ENCODE data around the gene PTPN6.
"Not testable (repeated sequence)": the region's sequence is repeated elsewhere in the genome, so short reads cannot be mapped to it uniquely, and the experiment has no call there.

The PTPN6 gene

GRCh38 chr12:6950811-6951540 is at the start of gene PTPN6:
Gene PTPN6 (plus strand): TSS chr12:6951356. CDS start chr12:6951513, 157 bp downstream.
- DNase-seq = peak; percentile 76

DNA sequence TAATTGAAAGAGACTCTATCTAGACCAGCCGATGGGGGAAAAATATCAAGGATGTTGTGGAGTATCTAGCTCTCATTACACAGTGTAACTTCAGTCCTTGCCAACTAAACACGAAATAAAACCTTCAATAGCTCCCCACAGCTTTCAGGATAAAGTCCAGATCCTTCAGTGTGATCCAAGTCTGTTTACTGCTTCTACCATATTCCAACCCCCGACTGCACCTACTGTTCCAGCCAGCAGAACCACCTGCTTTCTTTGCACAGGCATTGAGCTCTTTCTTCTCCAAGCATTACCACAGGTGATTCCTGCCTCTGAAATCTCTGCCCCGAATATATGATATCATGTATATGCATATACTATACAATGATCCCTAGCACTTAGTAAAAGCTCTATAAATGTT is 48.7 kb upstream of the PTPN6 start:
- DNase-seq = no peak

GRCh38 chr12:6903722-6904121 is 47.4 kb upstream of the PTPN6 start:
- no peak for DNase-seq

DNA sequence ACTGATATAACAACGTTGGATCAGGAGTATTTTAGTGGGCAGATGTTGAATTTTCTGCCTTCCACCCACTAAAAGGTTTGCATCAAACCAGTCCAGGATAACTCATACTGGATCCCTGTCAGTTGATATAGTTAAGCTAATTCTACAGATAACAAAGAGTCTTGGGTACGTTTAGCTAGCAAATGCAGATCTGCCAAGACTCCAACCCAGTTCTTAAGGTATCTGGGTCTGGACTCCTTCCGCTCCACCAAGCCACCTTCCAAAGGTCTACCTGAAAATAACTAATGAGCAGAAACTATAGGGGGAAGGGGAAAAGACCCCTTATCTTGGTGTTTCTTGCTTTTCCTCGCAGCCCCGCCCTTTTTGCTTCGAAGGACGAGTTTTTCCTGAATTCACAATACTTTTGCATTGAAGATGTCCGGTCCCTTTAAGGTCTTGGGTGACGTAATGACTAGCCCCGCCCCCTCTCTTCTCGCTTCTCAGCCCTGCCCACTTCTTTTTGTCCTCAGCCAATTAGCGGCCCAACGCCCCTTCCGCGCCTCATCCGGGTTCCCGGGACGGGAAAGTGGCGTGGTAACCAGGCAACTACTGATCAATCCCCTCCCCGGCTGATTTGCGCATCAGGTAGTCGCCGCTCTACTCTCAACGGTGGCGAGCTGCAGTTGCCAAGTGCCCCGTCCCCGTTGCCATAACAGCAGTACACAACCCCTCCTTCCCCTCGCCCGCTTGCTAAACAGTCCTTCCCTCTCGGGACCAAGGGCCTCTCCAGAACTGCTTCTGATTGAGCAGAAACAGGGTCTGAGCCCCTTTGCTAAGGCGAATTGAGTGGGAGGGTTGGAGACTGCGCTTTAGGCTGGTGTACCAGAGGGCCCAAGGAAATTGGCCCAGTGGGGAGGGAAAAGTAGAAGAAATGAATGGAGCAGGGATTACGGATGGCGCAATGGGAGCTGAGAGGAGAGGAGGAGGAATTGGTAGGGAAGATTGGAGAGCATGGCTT is 46.6 kb upstream of the PTPN6 start, which contains the start of gene LRRC23:
Gene LRRC23, plus strand, starts transcription at position 543 of the 997 bp plus-strand sequence. CDS start 812 bp downstream, outside the sequence.
- peak; percentile 97 for DNase-seq

- DNase-seq = no peak
These were observed 45.6 kb upstream of the PTPN6 start for GRCh38 chr12:6905414-6906040.

GRCh38 chr12:6908141-6908540 is 43.0 kb upstream of the PTPN6 start:
- DNase-seq = not testable (repeated sequence)

- DNase-seq = no peak
These were observed 41.6 kb upstream of the PTPN6 start for GRCh38 chr12:6909421-6910145.

DNA sequence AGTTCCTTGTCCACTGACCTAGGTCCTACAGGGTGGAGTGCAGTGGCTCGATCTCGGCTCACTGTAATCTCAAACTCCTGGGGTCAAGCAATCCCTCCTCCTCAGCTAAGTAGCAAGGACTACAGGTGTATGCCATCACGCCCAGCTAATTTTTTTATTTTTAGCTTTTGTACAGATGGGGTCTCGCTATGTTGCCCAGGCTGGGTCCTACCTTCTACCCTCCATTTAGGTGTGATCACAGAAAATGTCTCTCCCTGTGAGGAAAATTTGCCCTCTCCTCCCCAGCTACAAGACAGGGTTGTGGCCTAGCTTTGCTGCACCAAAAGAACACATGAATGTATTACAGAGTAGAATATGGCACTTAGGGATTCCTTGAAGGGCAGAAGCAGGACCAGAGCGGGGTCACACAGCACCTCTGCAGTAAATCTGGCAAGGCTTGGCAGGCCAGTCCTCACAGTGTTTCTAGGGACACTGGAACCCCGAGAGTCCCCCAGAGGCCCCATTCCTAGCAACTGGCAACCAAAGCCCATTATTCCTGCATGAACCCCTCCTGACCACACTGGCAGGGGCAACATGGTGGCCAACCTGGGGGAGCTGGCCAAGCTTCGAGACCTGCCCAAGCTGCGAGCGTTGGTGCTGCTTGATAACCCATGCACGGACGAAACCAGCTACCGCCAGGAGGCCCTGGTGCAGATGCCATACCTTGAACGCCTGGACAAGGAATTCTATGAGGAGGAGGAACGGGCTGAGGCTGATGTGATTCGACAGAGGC is 38.8 kb upstream of the PTPN6 start:
- DNase-seq = no peak

- peak; percentile 65 for DNase-seq
These were observed 36.8 kb upstream of the PTPN6 start, which contains the start of gene ENO2 for GRCh38 chr12:6914246-6914946. Gene ENO2 (plus strand): TSS chr12:6914580. CDS start chr12:6915833, 1,253 bp downstream.

- no peak for DNase-seq
These were observed 36.0 kb upstream of the PTPN6 start for GRCh38 chr12:6914947-6915788.

DNA sequence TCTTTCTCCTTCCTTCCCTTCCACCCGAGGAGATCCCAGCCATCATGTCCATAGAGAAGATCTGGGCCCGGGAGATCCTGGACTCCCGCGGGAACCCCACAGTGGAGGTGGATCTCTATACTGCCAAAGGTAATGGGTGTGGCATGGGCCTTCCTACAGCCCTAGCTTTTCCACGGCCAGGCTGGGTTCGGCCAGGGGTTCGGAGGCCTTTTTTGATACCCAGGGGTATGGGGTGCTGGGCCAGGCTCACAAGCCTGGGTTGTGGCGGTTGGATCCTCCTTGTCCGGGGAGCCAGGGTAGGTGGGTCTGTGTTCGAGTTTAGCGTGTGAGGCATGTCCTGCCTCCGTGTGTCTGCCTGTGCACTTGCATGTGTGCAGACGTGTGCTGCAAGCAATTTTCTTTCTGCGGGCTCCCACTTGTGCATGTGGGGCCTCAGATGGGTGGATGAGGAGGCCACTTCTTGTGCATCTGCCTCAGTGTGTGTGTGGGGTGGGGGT is 35.3 kb upstream of the PTPN6 start:
- DNase-seq = no peak

DNA sequence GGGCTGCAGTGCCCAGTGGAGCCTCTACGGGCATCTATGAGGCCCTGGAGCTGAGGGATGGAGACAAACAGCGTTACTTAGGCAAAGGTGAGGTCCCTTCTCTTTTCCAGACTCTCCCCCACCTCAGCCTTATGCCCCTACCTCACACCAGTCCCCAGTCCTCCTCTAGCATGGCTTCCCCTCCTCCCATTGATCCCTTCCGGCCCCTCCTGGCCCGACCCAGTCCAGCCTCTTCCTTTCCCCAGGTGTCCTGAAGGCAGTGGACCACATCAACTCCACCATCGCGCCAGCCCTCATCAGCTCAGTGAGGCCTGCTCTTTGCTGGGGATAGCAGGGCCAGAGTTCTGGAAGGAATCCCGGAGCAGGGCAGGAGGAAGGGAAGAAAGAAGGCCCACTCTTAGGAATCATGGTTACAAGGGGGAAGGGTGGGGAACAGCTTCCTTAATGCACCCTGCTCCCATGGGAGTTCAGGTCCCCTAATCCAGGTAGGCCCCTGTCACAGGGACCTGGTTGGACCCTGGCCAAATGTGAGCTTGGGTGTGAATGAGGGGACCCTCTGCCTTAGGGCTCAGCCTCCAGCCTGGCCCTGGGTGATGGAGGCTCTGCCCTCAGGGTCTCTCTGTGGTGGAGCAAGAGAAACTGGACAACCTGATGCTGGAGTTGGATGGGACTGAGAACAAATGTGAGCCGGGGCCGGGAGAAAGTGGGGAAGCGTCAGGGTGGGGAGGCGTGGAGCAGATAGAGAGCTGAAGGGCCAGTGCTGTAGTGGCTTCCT is 34.5 kb upstream of the PTPN6 start:
- no peak for DNase-seq

- no peak for DNase-seq
These were observed 33.5 kb upstream of the PTPN6 start for GRCh38 chr12:6917491-6918231.

DNA sequence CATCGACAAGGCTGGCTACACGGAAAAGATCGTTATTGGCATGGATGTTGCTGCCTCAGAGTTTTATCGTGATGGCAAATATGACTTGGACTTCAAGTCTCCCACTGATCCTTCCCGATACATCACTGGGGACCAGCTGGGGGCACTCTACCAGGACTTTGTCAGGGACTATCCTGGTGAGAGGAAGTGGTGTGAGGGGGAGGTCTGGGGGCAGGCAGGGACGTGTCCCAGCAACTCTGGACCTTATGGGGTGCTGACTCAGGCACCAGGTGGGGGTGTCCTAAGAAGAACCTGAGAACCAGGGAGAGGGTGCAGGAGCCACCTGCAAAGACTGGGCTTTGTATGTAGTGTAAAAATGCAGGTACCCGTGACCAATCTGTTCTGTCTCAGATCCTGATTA is 31.6 kb upstream of the PTPN6 start:
- DNase-seq = no peak

DNA sequence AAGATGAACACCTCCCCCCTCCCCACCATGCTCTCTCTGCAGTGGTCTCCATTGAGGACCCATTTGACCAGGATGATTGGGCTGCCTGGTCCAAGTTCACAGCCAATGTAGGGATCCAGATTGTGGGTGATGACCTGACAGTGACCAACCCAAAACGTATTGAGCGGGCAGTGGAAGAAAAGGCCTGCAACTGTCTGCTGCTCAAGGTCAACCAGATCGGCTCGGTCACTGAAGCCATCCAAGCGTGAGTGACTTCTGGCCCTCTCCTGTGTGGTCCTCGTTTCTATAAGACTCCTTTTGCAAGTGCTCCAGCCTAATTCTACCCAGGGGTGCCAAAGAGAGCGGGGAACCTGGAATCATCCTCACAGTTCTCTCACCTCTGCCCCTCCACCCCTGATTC is 29.6 kb upstream of the PTPN6 start:
- DNase-seq = no peak

DNA sequence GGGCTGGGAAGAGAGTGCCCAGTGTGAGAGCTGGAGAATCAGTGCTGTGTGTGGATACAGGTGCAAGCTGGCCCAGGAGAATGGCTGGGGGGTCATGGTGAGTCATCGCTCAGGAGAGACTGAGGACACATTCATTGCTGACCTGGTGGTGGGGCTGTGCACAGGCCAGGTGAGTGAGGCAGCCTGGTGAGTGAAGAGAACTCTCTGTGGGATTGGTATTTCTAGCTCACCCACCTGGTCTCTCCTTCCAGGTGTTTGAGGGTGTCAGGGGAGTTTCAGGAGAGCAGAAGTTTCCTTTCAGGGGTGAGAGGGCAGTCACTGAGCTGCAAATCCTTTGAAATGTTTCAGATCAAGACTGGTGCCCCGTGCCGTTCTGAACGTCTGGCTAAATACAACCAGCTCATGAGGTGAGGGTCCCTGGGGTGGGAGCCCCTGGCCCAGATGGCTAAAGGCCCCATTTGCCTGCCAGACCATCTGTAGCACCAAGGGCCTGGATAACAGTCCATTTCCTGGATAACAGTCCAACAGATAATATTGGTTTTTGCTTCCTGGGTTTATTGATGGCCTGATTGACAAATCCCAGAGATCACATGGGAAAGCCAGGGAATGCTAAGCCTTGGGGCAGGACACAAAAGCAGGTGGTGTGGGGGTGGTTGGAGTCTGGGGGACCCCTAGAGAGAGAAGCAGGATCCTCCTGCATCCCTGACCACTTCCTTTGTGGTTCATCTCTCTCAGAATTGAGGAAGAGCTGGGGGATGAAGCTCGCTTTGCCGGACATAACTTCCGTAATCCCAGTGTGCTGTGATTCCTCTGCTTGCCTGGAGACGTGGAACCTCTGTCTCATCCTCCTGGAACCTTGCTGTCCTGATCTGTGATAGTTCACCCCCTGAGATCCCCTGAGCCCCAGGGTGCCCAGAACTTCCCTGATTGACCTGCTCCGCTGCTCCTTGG is 28.9 kb upstream of the PTPN6 start:
- DNase-seq = no peak

All from hematopoietic multipotent progenitor cell treated with erythropoietin and hydrocortisone succinate and interleukin-3 and kit ligand, for 8 days (in vitro differentiated cells).